Superior temporal gyrus (tissue), 1 donor: ENCODE data around the gene PDE1A.

ENCODE experiments used
- DNase-seq: peaks from one replicate; pipeline ENCODE4 v3.0.0-alpha.2; 2016; ENCODE audit errors: extremely low spot score

PDE1A gene

DNA sequence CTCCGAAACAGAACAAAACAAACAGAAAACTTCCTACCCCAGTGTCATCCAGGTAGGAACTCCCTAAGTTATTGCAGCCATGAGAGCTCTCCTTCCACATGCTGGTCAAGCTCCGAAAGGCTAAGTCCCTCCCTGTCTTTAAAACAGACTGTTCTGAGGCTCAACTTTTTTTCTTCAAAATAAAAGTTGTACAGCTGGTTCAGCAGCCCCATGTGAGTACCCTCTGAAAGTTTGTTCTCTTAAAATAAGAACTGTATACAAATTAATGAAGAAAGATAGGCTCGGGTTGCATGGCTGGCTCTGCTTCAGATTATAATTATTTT lies at the start of gene PDE1A:
Gene PDE1A (minus strand): TSS at position 119 of the 323 bp plus-strand sequence.
- no peak for DNase-seq

DNA sequence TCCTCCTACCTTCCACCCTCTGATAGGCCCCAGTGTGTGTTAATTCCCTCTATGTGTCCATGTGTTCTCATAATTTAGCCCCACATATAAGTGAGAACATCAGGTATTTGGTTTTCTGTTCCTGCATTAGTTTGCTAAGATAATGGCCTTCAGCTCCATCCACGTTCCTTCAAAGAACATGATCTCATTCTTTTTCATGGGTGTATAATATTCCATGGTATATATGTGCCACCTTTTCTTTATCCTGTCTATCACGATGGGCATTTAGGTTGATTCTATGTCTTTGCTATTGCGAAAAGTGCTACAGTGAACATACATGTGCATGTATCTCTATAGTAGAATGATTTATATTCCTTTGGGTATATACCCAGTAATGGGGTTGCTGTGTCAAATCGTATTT lies 46.8 kb upstream of the PDE1A start:
- DNase-seq = no peak

DNA sequence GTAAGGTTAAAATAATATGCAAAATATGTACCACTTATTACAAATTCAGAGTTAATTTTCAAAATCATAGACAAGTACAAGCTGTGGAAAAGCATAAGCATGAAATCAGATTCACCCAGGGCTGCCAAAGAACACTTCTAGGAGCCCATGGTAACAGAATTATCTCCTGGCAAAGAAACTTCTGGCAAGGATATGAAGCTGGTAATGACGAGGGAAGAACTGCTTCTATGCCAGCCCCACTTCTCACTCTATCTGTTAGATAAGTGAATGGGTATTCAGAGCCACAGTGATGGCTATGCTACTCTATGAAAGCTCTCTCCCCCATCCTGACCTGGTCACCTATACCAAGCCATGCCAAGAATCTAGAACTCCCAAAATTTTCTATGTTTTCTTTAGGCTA lies 36.9 kb upstream of the PDE1A start:
- DNase-seq = peak; percentile 51

DNA sequence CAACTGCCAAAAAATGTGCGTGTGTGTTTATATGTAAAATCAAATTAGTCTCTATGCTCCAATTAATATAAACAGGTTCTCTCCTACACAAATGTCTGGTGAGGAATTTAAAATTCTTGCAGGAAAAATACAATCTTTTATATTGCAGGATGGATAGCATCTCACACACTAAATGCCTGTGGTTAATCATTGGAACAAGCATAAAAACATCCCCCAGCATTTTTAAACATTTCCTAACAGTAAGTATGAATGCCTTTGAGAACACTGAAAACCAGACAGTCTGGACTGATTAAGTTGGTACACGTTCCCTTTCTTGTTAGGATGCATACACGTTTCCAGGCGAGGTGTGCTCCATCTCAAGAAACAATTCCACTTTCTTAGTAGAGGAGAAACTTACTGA lies 29.9 kb upstream of the PDE1A start:
- no peak for DNase-seq

DNA sequence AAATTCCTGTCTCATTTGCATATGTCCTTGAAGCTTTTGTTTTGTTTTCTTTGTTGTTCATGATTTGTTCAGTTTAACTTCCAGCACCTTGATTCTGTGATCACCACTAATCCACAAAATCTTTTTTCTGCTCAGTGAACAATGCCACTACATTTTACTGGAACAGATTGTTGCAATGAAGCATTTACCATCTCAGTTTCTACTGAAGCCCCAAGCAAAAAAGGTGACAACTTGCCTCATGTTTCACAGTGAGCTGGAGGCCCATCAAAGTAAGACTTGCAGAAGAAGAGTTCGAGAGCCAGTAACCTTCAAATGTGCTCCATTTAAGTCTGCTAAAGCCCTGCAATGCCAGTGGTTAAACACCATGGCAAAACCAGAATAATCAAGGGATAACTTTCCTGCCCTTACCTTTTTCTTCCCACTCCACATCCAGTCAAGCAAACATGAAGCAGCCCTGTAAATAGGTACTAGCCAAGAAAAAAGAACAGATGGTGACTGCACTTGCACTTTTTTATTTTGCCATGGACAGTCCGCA lies 25.7 kb upstream of the PDE1A start:
- DNase-seq = no peak

DNA sequence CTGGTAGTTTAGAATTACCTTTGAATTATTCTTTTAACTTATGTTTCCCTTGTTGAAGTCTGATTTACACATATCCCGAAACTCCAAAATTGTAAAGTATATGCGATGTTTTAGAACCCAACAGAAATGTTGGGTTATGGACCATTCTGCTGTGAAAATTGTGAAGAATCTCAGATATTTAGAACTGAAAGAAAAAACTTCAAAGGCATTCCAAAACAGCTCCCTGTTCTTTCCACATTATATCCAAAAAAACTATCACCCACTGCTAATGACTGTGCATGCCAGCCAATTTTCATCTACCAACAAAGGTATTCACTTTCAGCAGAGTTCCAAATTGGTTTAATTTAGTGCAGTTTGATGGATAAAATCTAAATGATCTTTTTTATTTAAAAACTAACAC lies 21.5 kb upstream of the PDE1A start:
- no peak for DNase-seq

DNA sequence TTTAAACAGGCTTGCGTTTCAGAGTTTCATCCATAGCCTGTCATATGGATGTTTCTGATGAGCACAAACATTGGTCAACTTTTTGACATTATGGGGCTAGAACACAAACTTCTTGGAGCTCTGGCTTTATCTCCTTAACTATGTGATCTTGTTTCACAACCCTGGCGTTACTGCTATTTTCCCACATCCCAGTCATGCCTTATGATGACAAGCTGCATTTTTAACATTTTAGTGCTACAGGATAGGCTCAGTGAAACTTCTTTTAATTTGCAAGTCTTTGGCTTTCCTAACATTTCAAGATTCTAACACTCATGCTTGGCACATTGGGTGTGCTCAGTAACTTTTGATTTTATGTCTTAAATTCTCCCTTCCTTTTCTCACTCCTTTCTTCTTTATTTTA lies 21.0 kb upstream of the PDE1A start:
- DNase-seq = no peak

DNA sequence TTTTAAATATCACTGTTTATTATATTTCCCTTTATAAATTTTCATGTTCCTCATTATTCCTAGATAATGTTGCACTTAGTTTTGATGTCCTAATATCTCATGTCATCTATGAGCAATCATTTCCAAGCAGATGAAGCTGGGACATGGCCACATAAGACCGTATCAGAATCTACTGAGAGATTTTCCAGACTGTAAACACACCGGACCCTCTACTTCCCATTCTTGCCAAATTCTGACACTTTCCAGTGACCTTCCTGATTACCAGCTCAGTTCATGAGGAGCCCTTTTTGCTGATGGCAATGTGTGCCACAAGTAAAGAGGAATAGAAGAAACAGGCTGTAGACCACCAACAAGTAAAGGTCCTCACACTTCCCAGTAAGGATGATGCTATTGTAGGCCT lies 20.3 kb upstream of the PDE1A start:
- no peak for DNase-seq

DNA sequence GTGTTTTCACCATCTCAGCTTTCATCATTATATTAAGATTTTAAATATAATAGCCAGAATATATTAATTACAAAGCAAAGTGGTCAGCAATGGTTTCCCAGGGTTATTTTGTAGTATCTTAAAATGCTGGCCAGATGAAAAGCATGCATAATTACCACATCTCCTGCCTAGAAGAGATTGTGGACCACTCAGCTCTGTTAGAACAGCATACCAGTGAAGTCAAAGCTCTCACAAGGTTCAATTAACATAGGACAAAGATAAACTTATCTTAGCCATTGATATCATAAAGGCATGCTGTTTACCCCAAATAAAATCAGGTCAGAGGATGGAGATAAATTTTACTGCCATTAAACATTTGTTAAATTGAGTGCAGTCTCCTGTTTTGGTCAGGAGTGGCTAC lies 19.3 kb upstream of the PDE1A start:
- DNase-seq = no peak

DNA sequence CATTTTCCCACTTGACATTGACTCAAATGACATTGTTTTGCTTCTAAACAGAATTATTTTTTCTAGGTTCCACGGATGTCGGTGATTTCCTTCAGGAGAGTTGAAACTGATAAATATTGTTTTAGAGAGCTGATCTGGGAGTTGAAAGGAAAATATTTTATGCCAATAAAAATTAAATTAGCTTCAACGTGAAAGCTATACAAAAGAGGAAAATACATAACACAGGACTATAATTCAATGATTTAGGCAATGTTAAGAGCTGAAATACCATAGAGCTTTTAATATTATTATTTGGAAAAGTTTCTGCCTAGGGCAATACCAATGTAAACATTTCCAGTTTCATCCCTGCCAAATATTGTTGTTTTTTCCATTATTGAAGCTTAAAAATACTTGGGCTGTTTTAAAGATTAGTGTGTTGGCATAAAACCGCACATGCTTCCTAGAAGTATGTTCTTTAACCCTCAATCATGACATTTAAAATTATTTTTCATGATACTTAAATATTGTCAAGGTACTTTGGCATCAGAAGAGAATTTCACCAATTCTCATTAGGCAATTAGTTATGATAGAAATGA lies 18.6 kb upstream of the PDE1A start:
- no peak for DNase-seq

DNA sequence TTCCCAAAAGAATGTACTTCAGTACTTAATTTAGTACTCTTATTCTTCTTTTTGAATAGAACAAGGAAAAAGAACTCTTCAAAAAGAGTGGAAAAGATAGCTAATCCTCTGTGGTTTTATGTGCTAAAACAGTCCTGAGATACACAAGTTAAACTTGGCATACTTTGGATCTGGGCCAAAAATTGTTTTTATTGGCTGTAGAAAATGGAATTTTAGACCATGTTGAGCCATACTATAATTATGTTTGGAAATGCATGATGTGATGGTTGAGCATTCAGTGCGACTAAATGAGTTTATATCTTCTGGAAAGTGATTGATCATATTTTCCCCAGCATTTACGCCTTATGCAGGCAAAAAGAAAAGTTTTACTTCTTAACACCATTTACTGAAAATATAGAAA lies 18.0 kb upstream of the PDE1A start:
- no peak for DNase-seq

DNA sequence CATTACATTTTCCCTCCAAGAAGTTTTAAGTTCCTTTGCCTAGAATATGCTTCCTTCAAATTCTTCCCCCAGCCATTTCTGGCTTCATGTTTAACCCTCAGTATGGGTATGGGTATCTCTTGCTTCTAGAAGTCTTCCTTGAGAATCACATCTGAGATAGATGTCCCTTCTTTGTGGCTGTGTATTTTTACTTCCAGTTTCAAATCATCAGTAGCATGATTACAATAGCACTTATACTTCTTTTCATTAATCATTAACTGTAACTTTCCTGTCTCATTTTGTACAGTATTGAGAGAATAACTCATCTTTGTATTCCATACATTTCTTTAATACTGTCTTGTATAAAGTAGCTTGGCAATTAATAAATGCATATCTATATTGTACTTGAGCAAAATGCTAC lies 17.3 kb upstream of the PDE1A start:
- DNase-seq = no peak

DNA sequence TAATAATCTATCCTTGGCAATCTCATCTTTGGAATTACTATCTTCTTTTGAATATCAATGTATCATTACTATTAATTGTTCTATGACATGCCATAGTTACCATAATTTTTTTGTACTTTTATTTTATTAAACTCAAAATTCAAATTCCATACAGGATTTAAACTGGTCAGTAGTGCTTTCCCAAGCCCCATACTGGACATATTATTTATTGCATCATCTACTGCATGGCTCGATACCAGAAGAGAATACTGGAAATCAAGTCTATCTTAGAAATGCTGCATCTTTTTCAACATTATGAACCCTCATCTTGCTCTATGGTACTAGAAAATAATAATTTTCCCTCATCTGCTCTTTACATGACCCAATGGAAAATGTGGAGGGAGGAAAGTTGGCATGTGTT lies 9.4 kb upstream of the PDE1A start:
- no peak for DNase-seq

DNA sequence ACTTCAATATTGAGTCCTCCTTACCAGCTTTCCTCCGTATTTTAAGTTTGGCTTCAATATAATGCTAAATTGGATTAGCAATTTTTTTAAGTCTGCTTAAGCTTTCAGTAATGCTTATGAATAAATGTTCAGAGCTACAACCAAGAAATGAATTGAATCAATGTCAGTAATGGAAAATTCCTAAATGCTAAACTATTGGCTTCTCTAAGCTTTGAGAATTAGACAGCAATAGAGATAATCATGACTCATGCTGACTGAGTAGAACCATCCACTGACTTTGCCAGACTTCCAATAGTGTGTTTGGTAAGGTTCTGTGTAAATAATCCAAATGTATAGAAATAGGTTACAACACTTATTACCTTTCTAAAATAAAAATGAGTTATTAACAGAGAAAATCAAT lies 8.9 kb upstream of the PDE1A start:
- DNase-seq = no peak

DNA sequence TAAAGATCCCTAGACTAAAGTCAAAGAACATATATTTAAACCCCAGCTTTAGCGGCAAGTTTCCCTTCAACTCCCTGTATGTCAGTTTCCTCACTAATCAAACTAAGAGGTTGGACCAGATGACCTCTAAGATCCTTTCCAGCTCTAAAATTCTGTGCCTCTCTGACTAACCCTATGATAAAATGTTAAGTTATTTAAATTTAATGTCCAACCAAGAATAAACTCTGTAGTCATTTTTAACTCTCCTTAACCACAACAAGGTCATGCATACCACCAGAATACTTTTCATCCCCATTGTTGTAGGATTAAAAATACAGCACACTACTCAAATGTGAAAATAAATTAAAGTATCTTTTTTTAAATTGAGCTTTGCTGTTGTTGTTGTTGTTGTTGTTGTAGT lies 5.2 kb upstream of the PDE1A start:
- no peak for DNase-seq

DNA sequence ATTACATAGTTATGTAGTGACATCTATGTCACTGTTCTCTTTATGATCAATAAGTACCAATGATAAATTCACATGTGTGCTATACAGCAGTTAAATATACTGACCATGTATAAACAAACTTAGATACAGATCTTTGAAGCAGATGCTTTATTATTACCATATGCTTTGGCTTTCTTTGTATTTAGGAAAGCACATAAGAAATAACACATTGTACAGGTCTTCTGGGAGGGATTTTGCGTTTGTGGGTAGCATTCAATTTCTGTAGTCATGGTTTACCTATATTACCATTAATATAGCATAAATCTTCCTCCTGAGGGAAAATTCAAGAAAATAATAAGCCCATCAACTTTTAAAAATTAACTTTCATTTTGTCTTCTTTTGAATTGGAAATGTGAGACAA lies 1.6 kb upstream of the PDE1A start:
- no peak for DNase-seq

DNA sequence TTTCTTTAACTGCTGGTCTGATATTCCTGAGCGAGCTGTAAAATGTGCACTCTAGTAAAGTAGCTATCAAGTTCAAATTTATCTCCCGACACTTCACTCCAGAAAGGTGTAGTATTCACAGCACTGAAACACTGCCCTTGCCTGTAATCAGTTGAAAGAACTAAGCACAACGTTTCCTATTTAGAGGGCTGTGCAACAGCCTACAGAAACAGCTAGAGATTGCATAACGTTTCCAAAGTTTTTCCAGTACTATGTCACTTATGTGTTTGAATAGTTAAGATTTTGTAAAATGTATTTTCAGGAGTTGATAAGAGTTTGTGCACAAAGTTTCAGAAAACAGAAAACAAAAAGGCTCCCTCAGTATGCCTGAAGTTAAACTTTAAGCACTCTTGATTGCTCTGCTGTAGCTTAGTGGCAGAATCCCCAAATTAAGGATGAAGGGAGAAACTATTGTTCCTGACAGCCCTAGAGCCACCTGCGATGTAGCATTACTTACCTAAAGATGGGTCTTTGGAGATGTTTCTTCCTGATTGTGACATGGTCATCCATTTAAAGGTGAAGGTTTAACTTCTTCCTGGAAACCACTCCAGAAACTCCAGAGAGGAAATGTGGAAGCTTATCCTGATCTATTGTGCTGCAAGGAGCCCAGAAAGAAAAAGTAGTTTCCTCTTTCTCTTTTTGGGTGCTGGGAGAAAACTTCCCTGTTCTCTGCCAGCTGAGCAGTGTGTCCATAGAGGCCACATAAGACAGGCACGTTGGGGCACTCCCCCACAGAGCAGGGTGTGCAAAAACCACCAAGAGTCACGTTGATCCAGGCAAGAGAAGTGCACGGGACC lies 536 bp downstream of the PDE1A start:
- no peak for DNase-seq

DNA sequence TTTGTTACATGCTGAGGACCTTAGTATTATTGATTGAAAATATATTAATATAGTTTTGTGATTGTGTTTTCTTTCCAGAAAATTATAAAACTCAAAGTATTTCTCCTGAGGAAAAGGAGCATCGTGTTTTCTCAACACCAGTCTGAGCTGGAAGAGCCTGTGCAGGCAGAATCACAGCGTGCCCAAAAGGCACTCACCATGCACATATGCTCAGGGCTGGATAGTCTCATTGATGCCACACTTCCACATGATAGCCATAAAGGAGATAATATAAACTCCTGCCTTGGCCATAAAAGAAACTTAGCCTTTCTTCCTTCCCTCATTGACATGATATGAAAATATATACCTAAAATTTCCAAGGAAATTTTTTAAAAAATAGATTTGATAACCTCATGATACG lies 4.0 kb downstream of the PDE1A start:
- no peak for DNase-seq

DNA sequence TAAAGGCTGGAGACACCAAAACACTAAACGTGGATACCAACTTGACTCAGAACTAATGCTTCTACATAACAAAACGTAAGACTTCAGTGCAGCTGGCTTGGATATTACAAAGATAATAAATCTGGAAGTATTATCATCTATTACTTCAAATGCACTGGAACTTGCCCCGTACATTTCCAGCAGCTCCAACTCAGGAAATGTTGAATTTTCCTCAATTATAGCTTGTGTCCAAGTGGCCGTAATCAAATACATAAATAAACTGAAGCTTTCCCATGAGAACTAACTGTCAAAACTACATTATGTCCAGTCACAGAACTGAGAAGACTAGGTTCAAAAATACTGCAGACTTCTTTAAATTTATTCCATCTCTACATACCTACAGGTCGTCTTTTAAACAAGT lies 6.2 kb downstream of the PDE1A start:
- DNase-seq = no peak

DNA sequence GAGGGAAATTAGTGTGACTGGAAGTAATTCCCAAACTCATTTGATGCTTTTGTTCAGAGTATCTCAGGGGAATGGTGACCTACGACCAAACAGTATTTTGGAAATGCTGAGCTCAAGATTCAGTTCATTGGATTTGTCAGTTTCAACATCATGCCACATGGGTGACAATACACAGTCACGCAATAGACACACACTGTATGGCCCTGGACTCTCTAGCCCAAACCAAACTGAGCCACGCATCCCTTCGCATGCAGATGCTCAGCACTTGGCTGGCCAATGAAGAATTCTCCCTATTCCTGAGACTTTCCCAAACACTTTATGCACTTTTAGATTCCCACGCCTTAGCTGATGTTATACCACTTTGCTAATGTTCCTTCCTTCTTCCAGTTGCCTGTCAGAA lies 10.0 kb downstream of the PDE1A start:
- DNase-seq = no peak

DNA sequence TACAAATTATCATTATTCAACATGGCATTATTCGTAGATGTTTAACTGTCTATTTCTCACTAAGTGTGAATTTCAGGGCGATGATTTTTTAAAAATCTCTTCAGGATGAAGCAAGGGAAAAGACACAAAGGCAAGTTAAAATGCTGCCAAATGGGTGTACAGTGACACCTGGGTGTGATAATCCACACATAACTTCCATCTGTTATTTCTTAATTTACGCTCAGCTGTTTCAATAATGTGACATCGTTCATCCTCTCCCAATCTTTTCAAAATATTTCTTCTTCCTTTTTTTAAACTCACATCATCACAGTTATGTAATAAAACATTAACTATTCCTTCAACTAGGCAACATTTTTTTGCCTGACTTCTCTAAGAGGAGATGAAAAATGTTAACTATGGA lies 10.6 kb downstream of the PDE1A start:
- peak; percentile 51 for DNase-seq

DNA sequence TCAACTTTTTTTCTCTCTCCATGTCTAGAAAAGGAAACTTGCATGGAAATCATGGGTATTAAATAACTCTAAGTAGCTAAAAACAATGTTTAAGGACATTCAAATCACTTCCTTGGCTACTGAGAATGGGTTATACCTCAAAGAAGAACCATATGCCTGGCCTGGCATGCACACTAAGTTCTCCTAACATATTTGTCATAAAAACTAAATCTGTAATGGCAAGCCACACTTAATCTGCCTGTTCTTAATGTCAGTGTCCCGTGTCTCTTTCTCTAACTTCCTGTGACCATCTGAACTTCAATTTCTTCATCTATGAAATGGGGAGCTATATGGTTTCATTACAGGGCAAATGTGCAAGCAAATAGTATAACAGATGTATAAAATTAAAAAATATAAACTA lies 11.1 kb downstream of the PDE1A start:
- DNase-seq = peak; percentile 40

DNA sequence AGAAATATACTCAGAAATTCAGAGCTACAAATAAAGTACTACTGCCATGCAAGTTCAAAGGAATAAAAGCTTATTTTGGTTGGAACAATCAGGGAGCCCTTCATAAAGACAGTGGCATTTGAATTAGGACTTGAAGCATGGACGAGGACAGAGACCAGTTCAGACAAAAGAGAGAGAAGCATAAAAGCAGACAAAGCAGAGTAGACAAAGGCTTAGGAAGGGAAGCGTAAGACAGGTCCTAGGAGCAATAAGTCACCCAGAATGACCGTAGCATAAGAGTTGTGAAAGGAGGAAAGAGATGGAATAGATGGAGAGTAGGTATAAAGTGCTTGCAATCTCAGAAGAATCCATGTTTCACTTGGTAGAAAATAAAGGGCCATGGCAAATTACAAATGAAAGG lies 14.0 kb downstream of the PDE1A start:
- no peak for DNase-seq

DNA sequence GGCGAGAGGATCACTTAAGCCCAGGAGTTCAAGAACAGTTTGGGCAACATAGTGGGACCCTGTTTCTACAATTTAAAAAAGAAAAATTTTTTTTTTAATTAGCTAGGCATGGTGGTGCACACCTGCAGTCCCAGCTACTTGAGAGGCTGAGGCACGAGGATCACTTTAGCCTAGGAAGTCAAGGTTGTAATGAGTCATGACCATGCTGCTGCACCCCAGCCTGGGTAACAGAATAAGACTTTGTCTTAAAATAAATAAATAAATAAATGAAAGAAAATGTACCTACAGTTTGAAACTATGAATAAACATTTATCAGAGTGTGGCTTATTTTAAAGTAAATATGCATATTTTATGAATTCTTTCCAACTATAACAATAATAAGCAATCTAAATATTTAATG lies 16.7 kb downstream of the PDE1A start:
- DNase-seq = no peak
